ENCODE results near the gene AZU1.
"Not testable (repeated sequence)": the region's sequence is repeated elsewhere in the genome, so short reads cannot be mapped to it uniquely, and the experiment has no call there.

The AZU1 gene

GRCh38 chr19:875265-875879, 47.7 kb downstream of the AZU1 start:
- no peak for TF ChIP-seq CTCF (conservative IDR thresholded peaks at IDR 0.05; ENCODE audit: low read length)
- H3K4me3 ChIP-seq (ENCODE audit: low read length), result no peak overlapping the region
- DNase-seq (ENCODE audit: low read depth), result no peak

DNA sequence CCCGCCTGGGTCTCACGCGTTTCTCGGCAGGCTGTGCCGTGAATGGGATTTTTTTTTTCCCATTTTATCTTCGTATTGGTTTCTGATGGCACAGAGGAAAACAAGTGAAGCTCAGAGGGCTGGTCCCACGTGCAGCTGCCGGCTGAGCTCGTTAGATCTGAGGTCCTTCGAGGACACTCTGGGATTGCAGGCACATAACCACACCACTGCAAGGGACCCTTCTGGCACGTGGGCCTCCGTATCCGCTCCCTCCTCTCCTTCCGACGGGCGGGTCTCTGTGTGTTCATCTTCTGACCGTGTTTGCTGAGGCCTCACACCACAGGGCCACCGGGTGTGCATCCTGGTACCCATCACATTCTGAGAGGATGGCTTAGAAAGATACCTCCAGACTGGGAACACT, 48.5 kb downstream of the AZU1 start:
- TF ChIP-seq CTCF (conservative IDR thresholded peaks at IDR 0.05; ENCODE audit: low read length), result no peak
- DNase-seq (ENCODE audit: low read depth), result no peak
- no peak overlapping the region for H3K4me3 ChIP-seq (ENCODE audit: low read length)

DNA sequence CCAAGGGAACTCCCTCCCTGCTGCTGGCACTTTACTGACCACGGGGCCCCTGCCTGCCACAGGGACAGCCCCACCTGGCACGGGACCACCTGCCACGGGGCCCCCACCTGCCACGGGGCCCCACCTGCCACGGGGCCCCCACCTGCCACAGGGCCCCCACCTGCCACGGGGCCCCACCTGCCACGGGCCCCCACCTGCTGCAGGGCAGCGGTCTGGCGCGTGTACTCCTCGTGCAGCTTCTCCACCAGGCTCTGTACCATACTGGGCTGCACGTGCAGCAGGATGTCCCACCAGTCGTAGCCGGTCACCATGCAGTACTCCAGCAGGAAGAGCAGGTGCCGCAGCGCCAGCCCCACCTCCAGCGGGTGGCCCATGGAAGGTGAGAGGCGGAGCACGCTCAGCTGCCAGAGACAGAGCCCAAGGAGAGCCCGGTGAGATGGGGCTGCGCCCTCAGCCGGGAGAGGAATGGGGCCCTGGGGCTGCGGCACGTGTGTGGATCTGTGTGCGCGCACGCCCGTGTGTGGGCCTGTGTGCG, 49.2 kb downstream of the AZU1 start:
- H3K4me3 ChIP-seq (ENCODE audit: low read length), result no peak overlapping the region
- no peak for TF ChIP-seq CTCF (conservative IDR thresholded peaks at IDR 0.05; ENCODE audit: low read length)
- no peak for DNase-seq (ENCODE audit: low read depth)

GRCh38 chr19:877992-878660, 50.5 kb downstream of the AZU1 start:
- H3K4me3 ChIP-seq (ENCODE audit: low read length); DNase-seq (ENCODE audit: low read depth): not testable (repeated sequence)

DNA sequence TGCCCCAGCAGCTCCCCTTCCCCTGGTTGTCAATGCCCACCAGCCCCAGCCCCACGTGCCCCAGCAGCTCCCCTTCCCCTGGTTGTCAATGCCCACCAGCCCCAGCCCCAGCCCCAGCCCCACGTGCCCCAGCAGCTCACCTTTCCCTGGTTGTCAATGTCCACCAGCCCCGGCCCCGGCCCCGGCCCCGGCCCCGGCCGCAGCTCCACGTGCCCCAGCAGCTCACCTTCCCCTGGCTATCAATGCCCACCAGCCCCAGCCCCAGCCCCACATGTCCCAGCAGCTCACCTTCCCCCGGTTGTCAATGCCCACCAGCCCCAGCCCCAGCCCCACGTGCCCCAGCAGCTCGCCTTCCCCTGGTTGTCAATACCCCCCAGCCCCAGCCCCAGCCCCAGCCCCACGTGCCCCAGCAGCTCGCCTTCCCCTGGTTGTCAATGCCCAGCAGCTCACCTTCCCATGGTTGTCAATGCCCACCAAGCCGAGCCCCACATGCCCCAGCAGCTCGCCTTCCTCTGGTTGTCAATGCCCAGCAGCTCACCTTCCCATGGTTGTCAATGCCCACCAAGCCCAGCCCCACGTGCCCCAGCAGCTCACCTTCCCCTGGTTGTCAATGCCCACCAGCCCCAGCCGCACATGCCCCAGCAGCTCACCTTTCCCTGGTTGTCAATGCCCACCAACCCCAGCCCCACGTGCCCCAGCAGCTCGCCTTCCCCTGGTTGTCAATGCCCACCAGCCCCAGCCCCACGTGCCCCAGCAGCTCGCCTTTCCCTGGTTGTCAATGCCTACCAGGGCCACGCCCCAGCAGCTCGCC, 51.3 kb downstream of the AZU1 start:
- not testable (repeated sequence) for DNase-seq (ENCODE audit: low read depth); H3K4me3 ChIP-seq (ENCODE audit: low read length)

DNA sequence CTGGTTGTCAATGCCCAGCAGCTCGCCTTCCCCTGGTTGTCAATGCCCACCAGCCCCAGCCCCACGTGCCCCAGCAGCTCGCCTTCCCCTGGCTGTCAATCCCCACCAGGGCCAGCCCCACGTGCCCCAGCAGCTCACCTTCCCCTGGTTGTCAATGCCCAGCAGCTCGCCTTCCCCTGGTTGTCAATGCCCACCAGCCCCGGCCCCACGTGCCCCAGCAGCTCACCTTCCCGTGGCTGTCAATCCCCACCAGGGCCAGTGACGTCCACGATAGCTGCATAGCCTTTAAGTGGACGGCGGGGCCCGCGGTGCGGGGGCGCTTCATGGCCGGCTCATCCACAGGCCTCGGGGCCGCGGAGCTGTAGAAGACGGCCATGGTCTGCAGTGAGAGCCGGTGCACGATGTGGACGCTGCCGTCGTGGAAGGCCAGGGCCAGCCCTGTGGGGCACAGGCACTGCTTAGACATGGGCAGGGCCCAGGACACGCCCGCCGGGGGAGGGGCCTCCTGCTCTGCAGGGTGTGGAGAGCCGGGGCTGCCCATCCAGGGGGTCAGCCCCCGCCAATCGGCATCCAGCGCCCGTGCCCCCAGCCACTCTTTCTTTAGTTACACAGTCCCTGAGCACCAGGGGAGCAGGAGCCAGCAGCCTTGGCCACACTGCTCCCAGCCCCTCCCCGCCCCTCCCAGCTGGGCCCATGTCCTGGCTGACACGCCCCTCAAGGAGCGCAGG, 52.2 kb downstream of the AZU1 start:
- H3K4me3 ChIP-seq (ENCODE audit: low read length), result no peak overlapping the region
- DNase-seq (ENCODE audit: low read depth), result no peak
- no peak for TF ChIP-seq CTCF (conservative IDR thresholded peaks at IDR 0.05; ENCODE audit: low read length)
